PC-9 (cell line): Measurements from ENCODE around the gene GALNT2.

Experiments used
- EZH2 ChIP-seq: fragments of 200-600 bp; sonication (generic); IDR thresholded peaks from 2 replicates; pipeline ENCODE4 v1.8.0; 2017; ENCODE audit warnings: antibody characterized with exemption, low read depth
- TF ChIP-seq, protein P1 (sequence below): fragments of 200-600 bp; sonication (generic); conservative IDR thresholded peaks from 2 replicates; pipeline ENCODE4 v1.6.1; 2017; ENCODE audit warnings: mixed run types, antibody characterized with exemption, mild to moderate bottlenecking, moderate library complexity

DNA sequence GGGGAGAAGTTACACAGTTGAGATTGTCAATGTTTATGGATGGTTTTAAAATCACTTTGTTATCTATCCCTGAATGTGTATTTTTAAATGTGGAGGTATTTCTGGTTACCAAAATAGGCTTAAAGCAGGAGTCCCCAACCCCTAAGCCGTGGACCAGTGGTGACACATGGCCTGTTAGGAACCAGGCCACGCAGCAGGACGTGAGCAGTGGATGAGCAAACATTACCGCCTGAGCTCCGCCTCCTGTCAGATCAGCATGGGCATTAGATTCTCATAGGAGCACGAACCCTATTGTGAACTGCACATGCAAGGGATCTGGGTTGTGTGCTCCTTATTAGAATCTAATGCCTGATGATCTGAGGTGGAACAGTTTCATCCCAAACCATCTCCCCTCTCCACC lies 151.6 kb downstream of the GALNT2 start:
- TF ChIP-seq, protein P1, sequence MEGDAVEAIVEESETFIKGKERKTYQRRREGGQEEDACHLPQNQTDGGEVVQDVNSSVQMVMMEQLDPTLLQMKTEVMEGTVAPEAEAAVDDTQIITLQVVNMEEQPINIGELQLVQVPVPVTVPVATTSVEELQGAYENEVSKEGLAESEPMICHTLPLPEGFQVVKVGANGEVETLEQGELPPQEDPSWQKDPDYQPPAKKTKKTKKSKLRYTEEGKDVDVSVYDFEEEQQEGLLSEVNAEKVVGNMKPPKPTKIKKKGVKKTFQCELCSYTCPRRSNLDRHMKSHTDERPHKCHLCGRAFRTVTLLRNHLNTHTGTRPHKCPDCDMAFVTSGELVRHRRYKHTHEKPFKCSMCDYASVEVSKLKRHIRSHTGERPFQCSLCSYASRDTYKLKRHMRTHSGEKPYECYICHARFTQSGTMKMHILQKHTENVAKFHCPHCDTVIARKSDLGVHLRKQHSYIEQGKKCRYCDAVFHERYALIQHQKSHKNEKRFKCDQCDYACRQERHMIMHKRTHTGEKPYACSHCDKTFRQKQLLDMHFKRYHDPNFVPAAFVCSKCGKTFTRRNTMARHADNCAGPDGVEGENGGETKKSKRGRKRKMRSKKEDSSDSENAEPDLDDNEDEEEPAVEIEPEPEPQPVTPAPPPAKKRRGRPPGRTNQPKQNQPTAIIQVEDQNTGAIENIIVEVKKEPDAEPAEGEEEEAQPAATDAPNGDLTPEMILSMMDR = no peak
- no peak for TF ChIP-seq EZH2
